ENCODE data around the gene THSD7B. TPM values are rescaled to one million over a fixed set of nuclear protein-coding genes. Genes with fewer than 3 reads are reported as not detected.

Gene THSD7B
- total and polyA plus RNA-seq, 9 of the 15 experiments (the other 6 are each of a cell fraction or from before 2014, with no cell fraction given), result not detected

- no peaks in the 10 kb centered on the region for H3K36me3 ChIP-seq (ENCODE audit: control insufficient read depth, insufficient read depth, low read length)
- DNase-seq (ENCODE audit: extremely low read depth in 1 of 4, low spot score in 3 of 4) (no peak), FAIRE-seq (no peak), ATAC-seq (no peak)
- CTCF ChIA-PET (ENCODE audit: low intra/inter-chr PET ratio), result no interaction called here
- H2AFZ ChIP-seq (ENCODE audit: low read depth, low read length), result no peak overlapping the region
- TF ChIP-seq MAFK (IDR thresholded peaks at IDR 0.05; ENCODE audit: low read length), result no peak
- TF ChIP-seq E4F1 (CRISPR knock-in tag; IDR thresholded peaks at IDR 0.05; ENCODE audit: borderline replicate concordance), result no peak
- no peak for TF ChIP-seq ZNF146 (CRISPR knock-in tag; IDR thresholded peaks at IDR 0.05; ENCODE audit: unreplicated experiment)
- TF ChIP-seq STAT5B (CRISPR knock-in tag; IDR thresholded peaks at IDR 0.05), result no peak
- no peak overlapping the region for H3K27ac ChIP-seq (ENCODE audit: extremely low read depth, low read depth, low read length)
- no peaks in the 10 kb centered on the region for H3K9me3 ChIP-seq (replicated peaks; ENCODE audit: control insufficient read depth, insufficient read depth, low read depth, low read length)
- H3K4me3 ChIP-seq, result no peak overlapping the region
- H3K4me1 ChIP-seq (replicated peaks in 1 of 2; ENCODE audit: control insufficient read depth in 2 of 2, insufficient read depth in 2 of 2, low read length in 2 of 2), result no peaks in the 10 kb centered on the region
- WGBS (ENCODE audit: insufficient coverage, low coverage, missing lambda C conversion rate), result 0% methylated on average over 3 of the region's 3 CpGs
- no TSS peak for BruUV-seq (replicated peaks)
- POLR2A ChIA-PET, result no interaction called here
- no peak overlapping the region for H3K4me2 ChIP-seq (ENCODE audit: insufficient read depth, low read length)
- no peaks in the 10 kb centered on the region for H4K20me1 ChIP-seq (replicated peaks; ENCODE audit: control insufficient read depth, insufficient read depth, low read length)
- no peak overlapping the region for H3K9ac ChIP-seq (ENCODE audit: insufficient read depth in 1 of 2, low read depth in 2 of 2, low read length in 2 of 2)
- intact Hi-C loops (cut with micrococcal nuclease), result no loop called here
- in situ Hi-C loops (cut with MboI), result no loop called here
- H3K9me1 ChIP-seq (ENCODE audit: control insufficient read depth, insufficient read depth, low read length), result no peaks in the 10 kb centered on the region
- no peaks in the 10 kb centered on the region for H3K27me3 ChIP-seq (ENCODE audit: control insufficient read depth in 2 of 2, insufficient read depth in 2 of 2, low read length in 2 of 2)
- H3K79me2 ChIP-seq (ENCODE audit: control insufficient read depth, insufficient read depth, low read length), result no peaks in the 10 kb centered on the region
These were observed 367.9 kb downstream of the THSD7B start for GRCh38 chr2:137133225-137133624.

GRCh38 chr2:137138263-137138662, 372.9 kb downstream of the THSD7B start:
- H3K79me2 ChIP-seq (ENCODE audit: control insufficient read depth, insufficient read depth, low read length), result no peaks in the 10 kb centered on the region
- no peaks in the 10 kb centered on the region for H3K9me3 ChIP-seq (replicated peaks; ENCODE audit: control insufficient read depth, insufficient read depth, low read depth, low read length)
- intact Hi-C loops (cut with micrococcal nuclease) (no loop called here), in situ Hi-C loops (cut with MboI) (no loop called here)
- H2AFZ ChIP-seq (ENCODE audit: low read depth, low read length), result no peak overlapping the region
- FAIRE-seq (no peak), ATAC-seq (no peak), DNase-seq (ENCODE audit: extremely low read depth in 1 of 4, low spot score in 3 of 4) (no peak)
- H3K4me1 ChIP-seq (replicated peaks in 1 of 2; ENCODE audit: control insufficient read depth in 2 of 2, insufficient read depth in 2 of 2, low read length in 2 of 2), result no peaks in the 10 kb centered on the region
- POLR2A ChIA-PET, result no interaction called here
- no peaks in the 10 kb centered on the region for H3K36me3 ChIP-seq (ENCODE audit: control insufficient read depth, insufficient read depth, low read length)
- H3K27me3 ChIP-seq (ENCODE audit: control insufficient read depth in 2 of 2, insufficient read depth in 2 of 2, low read length in 2 of 2), result no peaks in the 10 kb centered on the region
- no peak overlapping the region for H3K4me2 ChIP-seq (ENCODE audit: insufficient read depth, low read length)
- CTCF ChIA-PET (ENCODE audit: low intra/inter-chr PET ratio), result no interaction called here
- no peaks in the 10 kb centered on the region for H3K9me1 ChIP-seq (ENCODE audit: control insufficient read depth, insufficient read depth, low read length)
- H3K9ac ChIP-seq (ENCODE audit: insufficient read depth in 1 of 2, low read depth in 2 of 2, low read length in 2 of 2), result no peak overlapping the region
- no peak overlapping the region for H3K4me3 ChIP-seq
- no peak overlapping the region for H3K27ac ChIP-seq (ENCODE audit: extremely low read depth, low read depth, low read length)
- no peaks in the 10 kb centered on the region for H4K20me1 ChIP-seq (replicated peaks; ENCODE audit: control insufficient read depth, insufficient read depth, low read length)
- no TSS peak for BruUV-seq (replicated peaks)
- TF ChIP-seq POLR2AphosphoS2 (IDR thresholded peaks at IDR 0.05; ENCODE audit: low read length) (no peak), CBFA2T3 (IDR thresholded peaks at IDR 0.05) (no peak), CTCF (IDR thresholded peaks at IDR 0.05 in 2 of 3, conservative IDR thresholded peaks at IDR 0.05 in 1 of 3; ENCODE audit: insufficient read depth in 2 of 3, low read depth in 1 of 3, low read length in 3 of 3) (no peak), SNAPC5 (CRISPR knock-in tag; IDR thresholded peaks at IDR 0.05) (no peak), NCOR1 (IDR thresholded peaks at IDR 0.05) (no peak)

All from K562 (cell line).